Endothelial cell of hepatic sinusoid (primary cell): ENCODE results near the gene MPPE1.

Experiments
- in situ Hi-C: cut with HindIII; loops from 2 replicates; pipeline ENCODE4 v1.10.0; 2017; ENCODE audit warnings: low sequenced_read_pairs

MPPE1 gene

GRCh38 chr18:11885278-11885947, 22.7 kb downstream of the MPPE1 start:
- in situ Hi-C loops = no loop called here

DNA sequence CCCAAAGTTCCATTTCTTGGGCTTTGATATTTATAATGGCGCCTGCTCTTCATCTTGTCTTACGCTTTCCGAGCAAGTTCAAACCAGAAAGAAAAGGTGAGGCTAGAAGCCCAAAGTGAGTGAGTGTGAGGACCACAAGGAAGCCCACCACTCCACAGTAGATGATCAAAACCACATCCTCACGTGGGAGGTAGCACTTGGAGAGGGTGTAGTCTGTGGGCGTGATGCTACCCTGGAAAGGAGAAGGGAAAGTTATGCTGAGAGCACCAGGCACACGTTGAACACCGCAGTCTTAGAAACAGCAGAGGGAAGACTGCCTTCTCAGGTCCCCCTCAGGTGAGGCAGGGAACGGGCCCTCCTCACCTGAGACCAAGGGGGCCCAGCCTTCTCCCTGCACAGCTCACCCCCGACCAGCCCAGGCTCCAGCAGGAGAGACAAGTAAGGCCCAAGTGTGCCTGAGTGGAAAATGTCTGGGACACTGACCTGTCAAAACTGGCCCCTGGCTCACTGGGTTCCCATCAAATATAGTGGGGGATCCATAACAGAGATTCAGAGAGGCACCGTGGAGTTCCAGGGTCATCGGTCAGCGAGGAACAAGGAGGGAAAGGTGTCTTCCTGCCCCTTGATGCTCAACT, 23.6 kb downstream of the MPPE1 start:
- in situ Hi-C loops = no loop called here

DNA sequence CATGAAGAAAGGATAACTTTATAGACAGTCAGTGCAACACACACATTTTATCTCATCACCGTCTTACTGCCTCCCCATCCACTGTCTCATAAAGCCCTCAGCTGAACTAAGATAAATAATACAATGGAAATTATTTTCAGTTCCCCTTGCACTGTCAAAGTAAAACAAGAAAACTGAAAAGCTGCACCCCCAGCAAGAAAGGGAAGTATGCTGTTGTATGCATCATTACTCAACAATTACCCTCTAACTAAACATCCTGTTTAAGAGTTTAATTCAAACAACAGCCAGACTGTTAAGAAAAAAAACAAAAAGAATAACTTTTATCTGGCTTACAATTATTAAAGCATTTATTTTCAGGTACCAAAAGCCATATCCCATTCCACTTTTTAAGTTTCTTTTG, 25.0 kb downstream of the MPPE1 start:
- in situ Hi-C loops = no loop called here

GRCh38 chr18:11882636-11883035, 25.5 kb downstream of the MPPE1 start:
- in situ Hi-C loops = no loop called here

GRCh38 chr18:11880586-11881304, 27.4 kb downstream of the MPPE1 start:
- in situ Hi-C loops = no loop called here

DNA sequence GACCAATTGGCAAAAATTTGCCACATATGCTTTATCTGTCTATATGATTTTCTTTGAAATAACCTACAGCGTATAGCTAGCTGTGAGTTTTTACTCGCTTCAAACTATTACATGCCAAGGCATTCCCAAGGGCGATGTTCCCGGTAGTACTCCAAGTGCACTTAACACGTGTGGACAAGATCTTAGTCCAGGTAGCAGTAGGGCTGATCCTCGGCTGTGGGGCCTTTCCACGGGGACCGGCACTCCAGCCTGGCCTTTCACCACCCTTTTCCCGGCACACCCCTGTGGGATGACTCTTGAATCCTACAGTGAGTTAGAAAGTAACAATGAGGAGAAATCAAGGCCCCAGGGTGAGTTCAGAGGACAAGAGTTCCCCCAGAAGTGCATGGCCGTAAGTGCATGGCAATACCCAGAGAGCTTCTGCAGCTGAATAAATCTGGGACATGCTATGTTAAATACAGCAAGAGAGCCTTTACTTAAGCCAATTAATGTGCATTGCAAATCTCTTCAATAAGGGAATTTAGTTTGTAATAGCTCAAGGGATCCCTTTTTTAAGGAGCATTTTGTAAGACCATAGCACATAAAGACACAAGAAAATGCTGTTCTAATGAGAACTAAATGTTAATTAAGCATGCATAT, 30.5 kb downstream of the MPPE1 start:
- in situ Hi-C loops = no loop called here

- in situ Hi-C loops = no loop called here
Observed at GRCh38 chr18:11874676-11875075, 33.4 kb downstream of the MPPE1 start.

GRCh38 chr18:11873670-11874340, 34.3 kb downstream of the MPPE1 start:
- in situ Hi-C loops = no loop called here

GRCh38 chr18:11872479-11873136, 35.5 kb downstream of the MPPE1 start:
- in situ Hi-C loops = no loop called here

GRCh38 chr18:11871501-11871900, 36.6 kb downstream of the MPPE1 start:
- in situ Hi-C loops = no loop called here

DNA sequence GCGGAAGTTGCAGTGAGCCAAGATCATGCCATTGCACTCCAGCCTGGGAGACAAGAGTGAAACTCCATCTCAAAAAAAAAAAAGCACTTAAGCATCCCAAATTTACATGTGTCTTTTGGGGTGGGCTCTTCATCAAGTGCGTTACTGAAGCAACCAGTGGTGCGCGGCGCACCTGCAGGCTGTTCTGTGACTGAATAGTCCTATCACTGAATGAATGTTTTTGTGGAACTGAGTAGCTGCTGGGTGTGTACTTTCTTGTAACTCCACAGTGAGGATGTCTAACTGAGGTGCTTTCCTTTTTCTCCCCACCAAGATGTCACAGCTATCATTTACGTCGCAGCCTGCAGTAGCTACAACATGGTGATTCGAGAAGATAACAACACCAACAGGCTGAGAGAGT, 39.9 kb downstream of the MPPE1 start:
- in situ Hi-C loops = no loop called here

DNA sequence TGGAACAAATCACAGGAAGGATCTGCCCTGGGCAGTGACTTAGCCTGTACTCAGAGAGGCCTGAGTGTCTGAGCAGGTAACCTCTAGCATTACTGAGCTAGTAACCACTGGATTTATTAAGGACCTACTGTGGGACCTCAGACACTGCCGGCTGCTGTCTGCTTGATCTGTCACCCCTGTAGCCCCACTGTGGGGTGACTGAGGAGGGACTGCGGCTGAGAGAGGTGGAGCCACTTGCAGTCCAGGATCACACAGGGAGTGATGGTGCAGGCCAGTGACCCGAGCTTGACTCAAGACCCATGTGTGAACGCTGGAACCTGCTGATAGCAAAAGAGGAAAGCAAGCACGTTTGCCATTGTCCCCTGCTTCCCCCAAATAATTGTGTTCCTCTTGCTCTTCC, 41.4 kb downstream of the MPPE1 start:
- in situ Hi-C loops = no loop called here

DNA sequence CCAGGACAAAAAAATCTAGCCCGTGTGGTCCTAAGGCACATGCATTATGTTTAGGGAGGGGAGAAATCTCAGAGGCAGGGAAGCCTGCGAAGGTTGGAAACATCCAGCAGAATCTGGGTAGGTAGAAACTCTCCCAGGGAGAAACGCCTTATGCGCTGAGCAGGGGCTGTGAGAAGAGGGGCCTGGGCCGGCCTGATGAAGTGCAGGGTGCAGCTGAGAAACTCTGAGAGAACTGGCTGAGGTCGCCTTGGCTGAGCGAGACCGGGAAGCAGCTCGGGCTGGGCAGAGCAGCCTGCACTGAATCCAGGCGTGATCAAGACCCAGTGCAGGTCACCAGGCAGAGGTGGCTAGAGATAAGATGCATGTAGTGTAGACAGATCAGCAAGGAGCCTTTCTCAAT, 41.8 kb downstream of the MPPE1 start:
- in situ Hi-C loops = no loop called here

DNA sequence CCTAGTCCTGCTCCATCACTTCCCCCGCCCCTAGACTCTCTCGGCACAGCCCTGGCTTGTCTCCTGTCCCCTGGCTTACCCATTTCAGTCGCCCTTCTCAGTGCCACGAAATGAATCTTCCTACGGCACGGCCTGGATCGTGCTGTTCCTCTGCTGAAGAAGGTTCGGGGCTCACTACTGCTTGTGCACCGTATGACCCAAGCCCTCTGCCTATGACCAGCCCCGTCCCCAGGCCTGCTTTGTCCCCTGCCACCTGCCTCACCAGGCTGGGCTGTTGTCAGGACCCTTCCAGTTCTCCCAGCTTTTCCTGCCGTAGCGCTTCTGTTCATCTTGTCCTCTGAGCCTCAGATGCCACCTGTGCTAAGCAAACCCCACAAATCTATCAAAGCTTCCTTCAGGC, 43.0 kb downstream of the MPPE1 start:
- in situ Hi-C loops = no loop called here

DNA sequence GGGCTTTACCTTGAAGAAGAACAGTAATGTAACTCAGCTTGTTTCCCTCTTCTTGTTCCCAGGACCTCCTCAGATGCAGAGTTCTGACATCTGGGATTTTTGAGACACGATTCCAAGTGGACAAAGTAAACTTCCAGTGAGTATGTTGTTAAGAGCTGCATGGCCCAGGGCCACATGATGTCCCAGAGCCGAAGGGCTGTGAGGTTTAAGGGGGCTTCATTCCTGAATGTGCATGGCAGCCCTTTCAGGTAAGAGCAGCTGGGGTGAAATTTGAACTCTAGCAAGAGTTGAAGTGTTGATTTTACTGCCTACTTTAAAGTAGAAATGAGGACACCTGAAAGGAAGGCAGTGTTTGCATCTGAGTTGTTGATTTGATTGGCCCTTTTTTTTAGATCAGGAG, 43.6 kb downstream of the MPPE1 start:
- in situ Hi-C loops = no loop called here

DNA sequence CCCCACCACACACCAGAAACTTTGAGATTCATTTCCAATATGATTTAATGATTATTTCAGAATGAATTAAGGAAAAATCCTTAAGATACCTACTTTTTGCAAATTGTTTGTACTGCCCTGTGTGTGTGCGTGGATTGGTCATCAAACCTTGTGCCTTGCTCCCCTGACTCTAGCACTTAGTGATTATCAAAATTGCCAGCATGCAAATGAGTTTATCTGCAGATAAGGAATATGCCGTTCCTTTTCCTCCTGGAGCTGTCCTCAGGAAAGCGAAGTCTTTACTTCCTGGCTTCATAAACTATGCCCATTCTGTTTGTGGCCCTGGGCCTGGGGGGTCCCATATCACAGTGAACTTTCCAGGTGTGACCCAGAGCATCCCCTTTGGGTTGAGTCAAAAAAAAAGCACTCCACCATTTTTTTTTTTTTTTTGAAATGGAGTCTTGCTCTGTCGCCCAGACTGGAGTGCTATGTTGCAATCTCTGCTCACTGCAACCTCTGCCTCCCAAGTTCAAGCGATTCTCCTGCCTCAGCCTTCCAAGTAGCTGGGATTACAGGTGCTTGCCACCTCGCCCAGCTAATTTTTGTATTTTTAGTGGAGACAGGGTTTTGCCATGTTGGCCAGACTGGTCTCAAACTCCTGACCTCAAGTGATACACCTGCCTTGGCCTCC, 45.5 kb downstream of the MPPE1 start:
- in situ Hi-C loops = no loop called here

- in situ Hi-C loops = no loop called here
Observed at GRCh38 chr18:11861583-11862288, 46.4 kb downstream of the MPPE1 start.

DNA sequence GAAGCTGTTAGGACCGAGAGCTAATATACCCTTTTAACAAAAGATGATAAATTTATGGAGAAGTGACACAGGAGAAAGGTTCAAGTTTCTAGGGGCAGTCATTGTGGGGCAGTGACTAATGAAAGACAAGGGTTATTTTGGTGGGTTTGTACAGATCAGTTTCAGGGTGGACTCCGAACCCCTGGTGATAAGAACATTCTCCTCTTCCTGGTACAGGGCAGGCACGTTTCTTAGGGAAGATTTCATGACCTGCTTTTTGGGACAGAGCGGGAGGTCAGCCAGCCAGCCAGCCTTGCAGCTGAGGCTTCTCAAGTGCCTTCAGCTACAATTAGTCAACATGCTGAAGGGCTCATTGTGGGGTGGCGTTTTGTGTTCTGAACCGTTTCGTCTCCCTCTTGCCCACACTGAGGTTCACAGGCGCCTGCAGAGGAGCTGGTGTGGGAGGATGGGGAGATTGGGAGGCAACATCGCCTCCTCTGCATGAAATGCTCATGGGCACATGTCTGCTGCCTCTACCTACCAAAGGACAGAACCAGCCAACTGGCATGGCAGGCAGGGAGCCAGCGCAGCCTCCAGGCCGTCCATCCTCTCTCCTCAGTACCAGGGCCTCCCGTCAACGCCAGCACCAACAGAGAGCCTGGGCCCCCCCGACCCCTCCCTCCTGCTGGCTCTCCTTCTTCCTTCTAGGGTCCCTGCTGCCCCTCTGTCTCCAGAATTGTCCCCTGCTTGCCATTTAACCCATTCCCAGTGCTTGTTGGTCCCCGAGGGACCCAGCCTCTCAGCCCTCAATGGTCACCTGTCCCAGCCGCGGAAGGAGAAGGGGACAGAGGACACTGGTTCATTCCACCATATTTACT, 47.3 kb downstream of the MPPE1 start:
- in situ Hi-C loops = no loop called here
